22Rv1 (cell line): Measurements from ENCODE around the gene GALNT18.

Experiments
- H3K27ac ChIP-seq: fragments of 450-650 bp; 2 replicates; pipeline ENCODE4 v1.5.1; 2017
- CTCF ChIP-seq: fragments of 450-650 bp; IDR thresholded peaks from 2 replicates; pipeline ENCODE4 v1.5.1; 2017; ENCODE audit warnings: mild to moderate bottlenecking
- ZFX ChIP-seq: fragments of 450-650 bp; IDR thresholded peaks from 2 replicates; pipeline ENCODE4 v1.6.1; 2017; ENCODE audit warnings: antibody characterized with exemption, borderline replicate concordance

Gene GALNT18

GRCh38 chr11:11483627-11484026, 138.2 kb downstream of the GALNT18 start:
- no peak for TF ChIP-seq ZFX
- no peak for TF ChIP-seq CTCF
- no peak overlapping the region for H3K27ac ChIP-seq

- TF ChIP-seq CTCF (no peak), ZFX (no peak)
- no peak overlapping the region for H3K27ac ChIP-seq
These were observed 139.1 kb downstream of the GALNT18 start for GRCh38 chr11:11482730-11483129.

- TF ChIP-seq CTCF (no peak), ZFX (no peak)
- no peak overlapping the region for H3K27ac ChIP-seq
These were observed 140.4 kb downstream of the GALNT18 start for GRCh38 chr11:11481371-11481770.

DNA sequence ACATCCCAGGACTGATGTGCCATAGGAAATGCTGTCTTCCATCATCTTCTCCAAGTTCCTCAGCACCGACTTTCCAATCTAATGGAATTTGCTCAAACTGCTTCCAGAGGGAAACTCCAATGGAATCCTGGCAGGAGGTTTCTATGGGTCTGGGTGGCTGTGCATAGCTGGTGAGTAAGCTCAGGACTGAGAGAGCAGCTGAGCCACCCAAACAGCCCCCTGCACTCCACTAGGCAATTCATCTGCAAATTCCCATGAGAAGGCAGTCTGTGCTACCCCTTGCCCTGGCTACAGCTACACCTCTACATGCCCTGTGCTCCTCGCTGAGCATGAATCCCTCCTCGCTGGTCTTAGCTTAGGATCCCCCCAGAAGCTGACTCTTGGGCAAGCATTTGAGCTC, 140.8 kb downstream of the GALNT18 start:
- no peak overlapping the region for H3K27ac ChIP-seq
- TF ChIP-seq CTCF (no peak), ZFX (no peak)

- H3K27ac ChIP-seq = no peak overlapping the region
- TF ChIP-seq CTCF = peak; percentile 24
- no peak for TF ChIP-seq ZFX
These were observed 143.1 kb downstream of the GALNT18 start for GRCh38 chr11:11478687-11479086.

GRCh38 chr11:11477695-11478420, 143.9 kb downstream of the GALNT18 start:
- no peak overlapping the region for H3K27ac ChIP-seq
- TF ChIP-seq CTCF (no peak), ZFX (no peak)

- no peak overlapping the region for H3K27ac ChIP-seq
- no peak for TF ChIP-seq ZFX
- no peak for TF ChIP-seq CTCF
These were observed 144.7 kb downstream of the GALNT18 start for GRCh38 chr11:11476971-11477645.
